ENCODE data around the gene LPP. TPM values are rescaled to one million over a fixed set of nuclear protein-coding genes. Genes with fewer than 3 reads are reported as not detected.

The LPP gene
- total and polyA plus RNA-seq, 2 donors from 2014 or later: 6.7 to 233 TPM

DNA sequence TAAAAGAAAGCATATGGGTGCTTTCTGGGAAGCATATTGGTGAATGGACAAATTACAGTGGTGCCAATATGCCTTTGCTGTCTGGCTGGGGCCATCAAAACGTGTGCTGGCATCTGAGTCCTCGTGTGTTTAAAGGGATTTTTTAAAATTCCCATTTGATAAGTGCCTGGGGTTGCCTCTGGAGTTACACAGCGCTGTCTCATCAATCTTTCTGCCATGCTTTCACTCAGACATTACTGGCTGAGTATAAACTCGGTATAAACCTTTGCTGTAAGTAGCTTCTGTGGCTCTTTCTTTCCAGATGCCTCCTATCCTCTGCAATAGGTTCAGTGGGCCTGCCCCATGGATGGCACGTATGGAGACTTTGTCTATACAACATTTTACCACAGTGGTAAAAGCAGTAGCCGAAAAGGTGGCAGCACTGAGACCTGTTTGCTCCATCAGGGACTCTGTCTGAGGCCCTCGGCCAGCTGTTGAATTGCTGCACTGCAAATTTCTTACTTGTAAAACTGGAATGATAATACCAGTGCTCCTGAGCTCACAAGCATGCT lies 195.5 kb downstream of the LPP start:
- DNase-seq: no peak
- Histone ChIP-seq H3K4me3 (ENCODE audit: low read length in 3 of 3) (peak overlapping the region in 2 of 3 donors; percentile 9 to 10), H3K9me3 (ENCODE audit: control insufficient read depth in 2 of 3, insufficient read depth in 1 of 3, low read length in 3 of 3) (no peaks in the 10 kb centered on the region), H3K4me1 (ENCODE audit: control insufficient read depth in 2 of 3, insufficient read depth in 2 of 3, low read depth in 1 of 3, low read length in 3 of 3) (peaks cover 3 to 18% (median 18%) of the 10 kb centered on the region in 3 donors), H3K36me3 (ENCODE audit: control insufficient read depth in 2 of 3, insufficient read depth in 3 of 3, low read length in 3 of 3) (no peaks in the 10 kb centered on the region), H3K27ac (ENCODE audit: low read depth in 2 of 2, low read length in 2 of 2) (peak overlapping the region; percentile 53 to 88), H3K9ac (ENCODE audit: low read length in 3 of 3) (no peak overlapping the region), H3K27me3 (ENCODE audit: control insufficient read depth, insufficient read depth, low read length) (no peaks in the 10 kb centered on the region)
- no peak for FAIRE-seq
- TF ChIP-seq, protein P1, sequence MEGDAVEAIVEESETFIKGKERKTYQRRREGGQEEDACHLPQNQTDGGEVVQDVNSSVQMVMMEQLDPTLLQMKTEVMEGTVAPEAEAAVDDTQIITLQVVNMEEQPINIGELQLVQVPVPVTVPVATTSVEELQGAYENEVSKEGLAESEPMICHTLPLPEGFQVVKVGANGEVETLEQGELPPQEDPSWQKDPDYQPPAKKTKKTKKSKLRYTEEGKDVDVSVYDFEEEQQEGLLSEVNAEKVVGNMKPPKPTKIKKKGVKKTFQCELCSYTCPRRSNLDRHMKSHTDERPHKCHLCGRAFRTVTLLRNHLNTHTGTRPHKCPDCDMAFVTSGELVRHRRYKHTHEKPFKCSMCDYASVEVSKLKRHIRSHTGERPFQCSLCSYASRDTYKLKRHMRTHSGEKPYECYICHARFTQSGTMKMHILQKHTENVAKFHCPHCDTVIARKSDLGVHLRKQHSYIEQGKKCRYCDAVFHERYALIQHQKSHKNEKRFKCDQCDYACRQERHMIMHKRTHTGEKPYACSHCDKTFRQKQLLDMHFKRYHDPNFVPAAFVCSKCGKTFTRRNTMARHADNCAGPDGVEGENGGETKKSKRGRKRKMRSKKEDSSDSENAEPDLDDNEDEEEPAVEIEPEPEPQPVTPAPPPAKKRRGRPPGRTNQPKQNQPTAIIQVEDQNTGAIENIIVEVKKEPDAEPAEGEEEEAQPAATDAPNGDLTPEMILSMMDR (IDR thresholded peaks at IDR 0.05; ENCODE audit: borderline replicate concordance, extremely low read depth, insufficient read depth): no peak
- intact Hi-C loops (cut with DNase I): no loop called here

DNA sequence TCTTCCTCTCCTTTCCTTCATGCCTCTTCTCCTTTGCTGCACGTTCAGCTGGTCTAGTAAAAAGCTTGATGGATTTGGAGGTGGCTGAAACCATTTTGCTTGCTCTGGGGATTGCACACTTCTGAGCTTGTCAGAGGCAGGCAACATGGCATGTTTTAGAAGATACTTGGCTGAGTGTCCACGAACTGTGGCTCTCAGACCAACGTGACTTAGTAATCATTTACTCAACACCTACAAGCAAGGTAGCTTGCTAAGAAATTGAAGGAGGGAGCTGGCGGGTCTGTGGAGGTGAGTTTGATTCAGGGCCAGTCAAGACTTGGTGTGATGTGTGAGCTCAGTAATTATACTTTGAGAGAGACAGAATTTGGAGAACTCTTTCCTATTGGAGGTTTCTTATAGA lies 196.0 kb downstream of the LPP start:
- H3K27ac ChIP-seq (ENCODE audit: low read depth in 2 of 2, low read length in 2 of 2): peak overlapping the region; percentile 53 to 88
- H3K9me3 ChIP-seq (ENCODE audit: control insufficient read depth in 2 of 3, insufficient read depth in 1 of 3, low read length in 3 of 3): no peaks in the 10 kb centered on the region
- H3K4me3 ChIP-seq (ENCODE audit: low read length in 3 of 3): peak overlapping the region in 1 of 3 donors; percentile 10
- H3K9ac ChIP-seq (ENCODE audit: low read length in 3 of 3): no peak overlapping the region
- intact Hi-C loops (cut with DNase I): no loop called here
- DNase-seq (no peak), FAIRE-seq (peak; percentile 27)
- no peaks in the 10 kb centered on the region for H3K27me3 ChIP-seq (ENCODE audit: control insufficient read depth, insufficient read depth, low read length)
- H3K4me1 ChIP-seq (ENCODE audit: control insufficient read depth in 2 of 3, insufficient read depth in 2 of 3, low read depth in 1 of 3, low read length in 3 of 3): peaks cover 3 to 18% (median 18%) of the 10 kb centered on the region in 3 donors
- H3K36me3 ChIP-seq (ENCODE audit: control insufficient read depth in 2 of 3, insufficient read depth in 3 of 3, low read length in 3 of 3): no peaks in the 10 kb centered on the region
- TF ChIP-seq, protein P1 (IDR thresholded peaks at IDR 0.05; ENCODE audit: borderline replicate concordance, extremely low read depth, insufficient read depth): no peak

DNA sequence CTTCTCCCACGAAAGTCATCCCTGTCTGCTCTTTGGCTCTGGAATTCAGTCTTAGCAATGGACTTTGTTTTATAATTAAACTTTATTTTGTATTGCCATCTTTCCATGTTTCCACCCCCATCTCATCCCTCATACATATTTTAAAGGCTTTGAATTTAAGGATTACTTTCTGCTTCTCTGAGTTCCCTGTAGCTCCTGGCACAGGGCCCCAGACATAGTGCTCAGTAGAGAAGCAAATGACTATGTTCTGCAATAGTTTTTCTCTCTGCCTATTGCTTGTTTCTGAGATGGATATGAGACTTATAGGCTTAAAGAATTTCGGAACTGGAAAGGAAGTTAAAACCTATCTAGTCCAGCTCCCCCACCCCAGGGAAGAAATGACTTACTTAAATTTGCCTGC lies 197.0 kb downstream of the LPP start:
- Histone ChIP-seq H3K27me3 (ENCODE audit: control insufficient read depth, insufficient read depth, low read length) (no peaks in the 10 kb centered on the region), H3K9ac (ENCODE audit: low read length in 3 of 3) (no peak overlapping the region), H3K4me1 (ENCODE audit: control insufficient read depth in 2 of 3, insufficient read depth in 2 of 3, low read depth in 1 of 3, low read length in 3 of 3) (peaks cover 0 to 18% (median 15%) of the 10 kb centered on the region in 3 donors), H3K9me3 (ENCODE audit: control insufficient read depth in 2 of 3, insufficient read depth in 1 of 3, low read length in 3 of 3) (no peaks in the 10 kb centered on the region), H3K36me3 (ENCODE audit: control insufficient read depth in 2 of 3, insufficient read depth in 3 of 3, low read length in 3 of 3) (no peaks in the 10 kb centered on the region), H3K4me3 (ENCODE audit: low read length in 3 of 3) (no peak overlapping the region), H3K27ac (ENCODE audit: low read depth in 2 of 2, low read length in 2 of 2) (peak overlapping the region in 1 of 2 donors; percentile 72)
- DNase-seq (no peak), FAIRE-seq (no peak)
- TF ChIP-seq, protein P1 (IDR thresholded peaks at IDR 0.05; ENCODE audit: borderline replicate concordance, extremely low read depth, insufficient read depth): no peak
- intact Hi-C loops (cut with DNase I): no loop called here

- H3K4me3 ChIP-seq (ENCODE audit: low read length in 3 of 3): no peak overlapping the region
- peaks cover 0 to 18% (median 15%) of the 10 kb centered on the region in 3 donors for H3K4me1 ChIP-seq (ENCODE audit: control insufficient read depth in 2 of 3, insufficient read depth in 2 of 3, low read depth in 1 of 3, low read length in 3 of 3)
- TF ChIP-seq, protein P1 (IDR thresholded peaks at IDR 0.05; ENCODE audit: borderline replicate concordance, extremely low read depth, insufficient read depth): no peak
- no peak for DNase-seq
- intact Hi-C loops (cut with DNase I): no loop called here
- H3K27ac ChIP-seq (ENCODE audit: low read depth in 2 of 2, low read length in 2 of 2): no peak overlapping the region
- H3K36me3 ChIP-seq (ENCODE audit: control insufficient read depth in 2 of 3, insufficient read depth in 3 of 3, low read length in 3 of 3): no peaks in the 10 kb centered on the region
- H3K9ac ChIP-seq (ENCODE audit: low read length in 3 of 3): no peak overlapping the region
- FAIRE-seq: no peak
- H3K27me3 ChIP-seq (ENCODE audit: control insufficient read depth, insufficient read depth, low read length): no peaks in the 10 kb centered on the region
- no peaks in the 10 kb centered on the region for H3K9me3 ChIP-seq (ENCODE audit: control insufficient read depth in 2 of 3, insufficient read depth in 1 of 3, low read length in 3 of 3)
These were observed 197.7 kb downstream of the LPP start for GRCh38 chr3:188351648-188352047.

Data from kidney (tissue), 14 donors.